HG03565 (cell line): ENCODE results near the gene TTC34.
"Not testable (repeated sequence)": the region's sequence is repeated elsewhere in the genome, so short reads cannot be mapped to it uniquely, and the experiment has no call there.

Source experiments
- ATAC-seq: cut with Tn5 transposase; IDR thresholded peaks from one replicate; pipeline ENCODE4 v1.9.1; 2021; ENCODE audit warnings: mild to moderate bottlenecking, moderate library complexity; ENCODE audit not compliant: unreplicated experiment

The TTC34 gene

GRCh38 chr1:2778220-2778592, 23.3 kb downstream of the TTC34 start:
- ATAC-seq, result no peak

GRCh38 chr1:2777424-2778219, 23.9 kb downstream of the TTC34 start:
- ATAC-seq, result no peak

GRCh38 chr1:2775333-2775732, 26.2 kb downstream of the TTC34 start:
- ATAC-seq, result not testable (repeated sequence)

GRCh38 chr1:2768052-2768451, 33.4 kb downstream of the TTC34 start:
- ATAC-seq, result not testable (repeated sequence)

GRCh38 chr1:2759433-2759832, 42.1 kb downstream of the TTC34 start:
- ATAC-seq, result not testable (repeated sequence)

- not testable (repeated sequence) for ATAC-seq
Measured at GRCh38 chr1:2757519-2757918, 44.0 kb downstream of the TTC34 start.

- not testable (repeated sequence) for ATAC-seq
Measured at GRCh38 chr1:2755426-2755825, 46.1 kb downstream of the TTC34 start.

- ATAC-seq, result not testable (repeated sequence)
Measured at GRCh38 chr1:2754597-2754996, 46.9 kb downstream of the TTC34 start.

- not testable (repeated sequence) for ATAC-seq
Measured at GRCh38 chr1:2752503-2752902, 49.0 kb downstream of the TTC34 start.

- not testable (repeated sequence) for ATAC-seq
Measured at GRCh38 chr1:2751866-2752265, 49.6 kb downstream of the TTC34 start.

GRCh38 chr1:2750766-2751730, 50.4 kb downstream of the TTC34 start:
- ATAC-seq, result not testable (repeated sequence)

- ATAC-seq, result not testable (repeated sequence)
Measured at GRCh38 chr1:2750041-2750680, 51.3 kb downstream of the TTC34 start.

GRCh38 chr1:2748626-2749025, 52.9 kb downstream of the TTC34 start:
- not testable (repeated sequence) for ATAC-seq

GRCh38 chr1:2694796-2695195, 106.7 kb downstream of the TTC34 start:
- ATAC-seq, result not testable (repeated sequence)

- ATAC-seq, result not testable (repeated sequence)
Measured at GRCh38 chr1:2690180-2690579, 111.3 kb downstream of the TTC34 start.

- ATAC-seq, result not testable (repeated sequence)
Measured at GRCh38 chr1:2688336-2688665, 113.2 kb downstream of the TTC34 start.

- ATAC-seq, result not testable (repeated sequence)
Measured at GRCh38 chr1:2687638-2688335, 113.7 kb downstream of the TTC34 start.

GRCh38 chr1:2687174-2687591, 114.3 kb downstream of the TTC34 start:
- ATAC-seq, result not testable (repeated sequence)

GRCh38 chr1:2686091-2686863, 115.2 kb downstream of the TTC34 start:
- not testable (repeated sequence) for ATAC-seq

- ATAC-seq, result not testable (repeated sequence)
Measured at GRCh38 chr1:2685671-2686070, 115.8 kb downstream of the TTC34 start.
